Liver (tissue), 9 donors: ENCODE results near the gene PLA2G4F. TPM values are rescaled to one million over a fixed set of nuclear protein-coding genes. Genes with fewer than 3 reads are reported as not detected.

Experiments
- DNase-seq: peaks from one replicate; pipeline ENCODE4 v3.0.0-alpha.2; 2017; ENCODE audit warnings: low spot score
- H3K27ac ChIP-seq, 2 donors: one replicate each; pipeline ENCODE4 v1.7.0; 2013; ENCODE audit warnings: inconsistent platforms in 2 of 2, low read length in 2 of 2, control low read depth in 1 of 2, low read depth in 1 of 2, mild to moderate bottlenecking in 1 of 2
- H3K27me3 ChIP-seq, 4 donors: one replicate each; pipeline versions ENCODE4 v1.6.1 to v1.7.0; 2013; ENCODE audit warnings: low read length in 3 of 4, inconsistent platforms in 1 of 4, mild to moderate bottlenecking in 1 of 4, moderate library complexity in 1 of 4; ENCODE audit not compliant: control insufficient read depth in 4 of 4, insufficient read depth in 4 of 4
- H3K36me3 ChIP-seq, 4 donors: one replicate each; pipeline versions ENCODE4 v1.6.1 to v1.7.0; 2013; ENCODE audit warnings: low read length in 3 of 4, mild to moderate bottlenecking in 3 of 4, low read depth in 1 of 4, moderate library complexity in 1 of 4; ENCODE audit not compliant: control insufficient read depth in 4 of 4, insufficient read depth in 3 of 4
- H3K4me1 ChIP-seq, 4 donors: one replicate each; pipeline versions ENCODE4 v1.6.1 to v1.7.0; 2013; ENCODE audit warnings: low read length in 3 of 4, mild to moderate bottlenecking in 3 of 4, moderate library complexity in 1 of 4; ENCODE audit not compliant: control insufficient read depth in 4 of 4, insufficient read depth in 4 of 4
- H3K4me3 ChIP-seq, 3 donors: one replicate each; pipeline versions ENCODE4 v1.6.1 to v1.7.0; 2013; ENCODE audit warnings: low read length in 3 of 3, control low read depth in 1 of 3, low read depth in 1 of 3, mild to moderate bottlenecking in 1 of 3
- H3K9ac ChIP-seq, 2 donors: one replicate each; pipeline ENCODE4 v1.7.0; 2013; ENCODE audit warnings: low read length in 2 of 2, mild to moderate bottlenecking in 2 of 2, moderate library complexity in 2 of 2, control low read depth in 1 of 2, low read depth in 1 of 2
- H3K9me3 ChIP-seq, 4 donors: one replicate each; pipeline versions ENCODE4 v1.6.1 to v1.7.0; 2013; ENCODE audit warnings: low read length in 3 of 4; ENCODE audit not compliant: control insufficient read depth in 4 of 4
- EGR1 ChIP-seq, 2 donors: IDR thresholded peaks; 2 replicates each; pipeline ENCODE4 v1.6.1; 2016 to 2018; ENCODE audit warnings: antibody characterized with exemption in 2 of 2, low read depth in 2 of 2
- HNF4A ChIP-seq, 2 donors: conservative IDR thresholded peaks; 2 replicates each; pipeline ENCODE4 v1.6.1; 2016; ENCODE audit warnings: antibody characterized with exemption in 2 of 2, mild to moderate bottlenecking in 2 of 2
- JUND ChIP-seq, 2 donors: IDR thresholded peaks; 2 replicates each; pipeline ENCODE4 v1.6.1; 2016; ENCODE audit warnings: antibody characterized with exemption in 2 of 2
- NR2F2 ChIP-seq: IDR thresholded peaks from 2 replicates; pipeline ENCODE4 v1.6.1; 2016; ENCODE audit warnings: antibody characterized with exemption
- RAD21 ChIP-seq, 2 donors: IDR thresholded peaks; 2 replicates each; pipeline ENCODE4 v1.6.1; 2016; ENCODE audit warnings: antibody characterized with exemption in 2 of 2, mild to moderate bottlenecking in 2 of 2
- RXRA ChIP-seq, 2 donors: IDR thresholded peaks; 2 replicates each; pipeline ENCODE4 v1.6.1; 2017 to 2018; ENCODE audit warnings: antibody characterized with exemption in 2 of 2, mild to moderate bottlenecking in 1 of 2
- YY1 ChIP-seq: IDR thresholded peaks from 2 replicates; pipeline ENCODE4 v1.6.1; 2016; ENCODE audit warnings: antibody characterized with exemption, mild to moderate bottlenecking
- WGBS: extraction: QIAGEN DNeasy Blood & Tissue Kit; methylation state at CpG from one replicate; pipeline ENCODE4 v1.1.7; 2013; 5-methylcytosine and 5-hydroxymethylcytosine counted together
- polyA plus RNA-seq, 2 donors: library from polyadenylated mRNA; stranded (reverse) in 1 of 2; unstranded in 1 of 2; fragments of 200-250 nt in 1 of 2; fragments of >200 nt in 1 of 2; fragmentation: Nextera tagmentation in 1 of 2; extraction: Ambion mirVana in 1 of 2; gene quantifications; one replicate each; pipeline versions ENCODE4 v1.2.1 to v1.2.3, GENCODE V29; 2013 to 2015
- total RNA-seq, 2 donors: library from RNA; depleted of rRNA; stranded (reverse); fragments of >200 nt; gene quantifications; one replicate each; pipeline ENCODE4 v1.2.3, GENCODE V29; 2014
- TF ChIP-seq, protein P1 (sequence below): IDR thresholded peaks from 2 replicates; pipeline ENCODE4 v1.6.1; 2016; ENCODE audit warnings: antibody characterized with exemption
- TF ChIP-seq, protein P2 (sequence below): IDR thresholded peaks from 2 replicates; pipeline ENCODE4 v1.6.1; 2016; ENCODE audit warnings: antibody characterized with exemption
- TF ChIP-seq, protein P3 (sequence below): IDR thresholded peaks from 2 replicates; pipeline ENCODE4 v1.6.1; 2016; ENCODE audit warnings: antibody characterized with exemption, mild to moderate bottlenecking
- donor health status: healthy.
- donor health status: healthy.
- donor health status: healthy.
- donor health status: healthy.
- donor health status: healthy.

PLA2G4F gene
- total and polyA plus RNA-seq, 4 donors, result not detected

GRCh38 chr15:42106288-42106687 lies 50.1 kb downstream of the PLA2G4F start:
- Histone ChIP-seq H3K36me3 (no peaks in the 10 kb centered on the region), H3K9ac (no peak overlapping the region), H3K4me3 (no peak overlapping the region), H3K27ac (no peak overlapping the region), H3K9me3 (no peaks in the 10 kb centered on the region), H3K27me3 (no peaks in the 10 kb centered on the region), H3K4me1 (no peaks in the 10 kb centered on the region)
- 67% methylated on average over 5 of the region's 5 CpGs for WGBS
- no peak for TF ChIP-seq YY1
- DNase-seq, result no peak

GRCh38 chr15:42104095-42104891 lies 52.1 kb downstream of the PLA2G4F start:
- no peak for TF ChIP-seq EGR1 (IDR thresholded peaks at IDR 0.05; ENCODE audit: low read depth in 2 of 2)
- TF ChIP-seq, protein P1, sequence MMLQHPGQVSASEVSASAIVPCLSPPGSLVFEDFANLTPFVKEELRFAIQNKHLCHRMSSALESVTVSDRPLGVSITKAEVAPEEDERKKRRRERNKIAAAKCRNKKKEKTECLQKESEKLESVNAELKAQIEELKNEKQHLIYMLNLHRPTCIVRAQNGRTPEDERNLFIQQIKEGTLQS, result no peak
- no peak for DNase-seq
- H3K9ac ChIP-seq, result no peak overlapping the region
- 95% methylated on average over 11 of the region's 11 CpGs for WGBS
- H3K36me3 ChIP-seq, result no peaks in the 10 kb centered on the region
- no peaks in the 10 kb centered on the region for H3K9me3 ChIP-seq
- H3K4me1 ChIP-seq, result no peaks in the 10 kb centered on the region
- H3K4me3 ChIP-seq, result no peak overlapping the region
- no peak overlapping the region for H3K27ac ChIP-seq
- no peaks in the 10 kb centered on the region for H3K27me3 ChIP-seq

DNA sequence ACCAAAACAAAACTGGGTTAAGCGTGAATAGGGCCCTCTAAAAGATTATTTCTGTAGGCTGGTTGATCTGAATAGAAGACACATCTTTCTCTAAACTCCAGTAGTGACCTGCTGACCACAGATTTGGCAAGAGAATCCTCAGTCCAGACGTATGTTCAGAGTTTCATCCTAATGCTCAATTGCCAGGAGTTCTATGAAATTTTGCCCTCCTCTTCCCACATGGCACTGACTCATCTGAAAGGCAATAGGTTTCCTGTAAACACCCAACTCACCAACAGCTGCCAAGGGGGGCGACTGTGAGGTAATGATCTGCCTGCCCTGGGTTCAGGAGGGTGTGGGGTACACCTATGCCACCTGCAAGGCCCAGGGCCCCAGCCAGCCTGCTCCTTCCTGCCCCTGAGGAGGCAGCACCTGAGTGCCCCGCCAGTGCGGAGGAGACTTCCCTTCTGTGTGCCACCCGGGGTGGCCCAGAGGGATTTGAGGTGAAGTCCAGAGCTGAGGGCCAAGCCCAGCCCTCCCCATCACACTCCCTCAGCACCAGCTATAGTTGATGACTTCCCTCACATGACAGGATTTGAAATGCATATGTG lies 53.7 kb downstream of the PLA2G4F start:
- H3K4me3 ChIP-seq, result no peak overlapping the region
- H3K9ac ChIP-seq, result no peak overlapping the region
- H3K27ac ChIP-seq, result no peak overlapping the region
- no peaks in the 10 kb centered on the region for H3K27me3 ChIP-seq
- no peak for DNase-seq
- H3K36me3 ChIP-seq, result no peaks in the 10 kb centered on the region
- no peaks in the 10 kb centered on the region for H3K4me1 ChIP-seq
- TF ChIP-seq HNF4A (conservative IDR thresholded peaks at IDR 0.05) (no peak), RXRA (IDR thresholded peaks at IDR 0.05) (no peak), RAD21 (IDR thresholded peaks at IDR 0.05) (no peak), JUND (IDR thresholded peaks at IDR 0.05) (no peak), NR2F2 (no peak)
- TF ChIP-seq, protein P2, sequence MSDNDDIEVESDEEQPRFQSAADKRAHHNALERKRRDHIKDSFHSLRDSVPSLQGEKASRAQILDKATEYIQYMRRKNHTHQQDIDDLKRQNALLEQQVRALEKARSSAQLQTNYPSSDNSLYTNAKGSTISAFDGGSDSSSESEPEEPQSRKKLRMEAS, result no peak
- TF ChIP-seq, protein P3, sequence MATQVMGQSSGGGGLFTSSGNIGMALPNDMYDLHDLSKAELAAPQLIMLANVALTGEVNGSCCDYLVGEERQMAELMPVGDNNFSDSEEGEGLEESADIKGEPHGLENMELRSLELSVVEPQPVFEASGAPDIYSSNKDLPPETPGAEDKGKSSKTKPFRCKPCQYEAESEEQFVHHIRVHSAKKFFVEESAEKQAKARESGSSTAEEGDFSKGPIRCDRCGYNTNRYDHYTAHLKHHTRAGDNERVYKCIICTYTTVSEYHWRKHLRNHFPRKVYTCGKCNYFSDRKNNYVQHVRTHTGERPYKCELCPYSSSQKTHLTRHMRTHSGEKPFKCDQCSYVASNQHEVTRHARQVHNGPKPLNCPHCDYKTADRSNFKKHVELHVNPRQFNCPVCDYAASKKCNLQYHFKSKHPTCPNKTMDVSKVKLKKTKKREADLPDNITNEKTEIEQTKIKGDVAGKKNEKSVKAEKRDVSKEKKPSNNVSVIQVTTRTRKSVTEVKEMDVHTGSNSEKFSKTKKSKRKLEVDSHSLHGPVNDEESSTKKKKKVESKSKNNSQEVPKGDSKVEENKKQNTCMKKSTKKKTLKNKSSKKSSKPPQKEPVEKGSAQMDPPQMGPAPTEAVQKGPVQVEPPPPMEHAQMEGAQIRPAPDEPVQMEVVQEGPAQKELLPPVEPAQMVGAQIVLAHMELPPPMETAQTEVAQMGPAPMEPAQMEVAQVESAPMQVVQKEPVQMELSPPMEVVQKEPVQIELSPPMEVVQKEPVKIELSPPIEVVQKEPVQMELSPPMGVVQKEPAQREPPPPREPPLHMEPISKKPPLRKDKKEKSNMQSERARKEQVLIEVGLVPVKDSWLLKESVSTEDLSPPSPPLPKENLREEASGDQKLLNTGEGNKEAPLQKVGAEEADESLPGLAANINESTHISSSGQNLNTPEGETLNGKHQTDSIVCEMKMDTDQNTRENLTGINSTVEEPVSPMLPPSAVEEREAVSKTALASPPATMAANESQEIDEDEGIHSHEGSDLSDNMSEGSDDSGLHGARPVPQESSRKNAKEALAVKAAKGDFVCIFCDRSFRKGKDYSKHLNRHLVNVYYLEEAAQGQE, result no peak
- H3K9me3 ChIP-seq, result peaks cover 0 to 3% (median 0%) of the 10 kb centered on the region in 4 donors
- 77% methylated on average over 6 of the region's 6 CpGs for WGBS
